ENCODE data around the gene AJUBA. TPM values are rescaled to one million over a fixed set of nuclear protein-coding genes. Genes with fewer than 3 reads are reported as not detected.
"Not testable (repeated sequence)": the region's sequence is repeated elsewhere in the genome, so short reads cannot be mapped to it uniquely, and the experiment has no call there.

Gene AJUBA
- total and polyA plus RNA-seq, 10 donors = 0.63 to 11.0 (median 2.7) TPM

- 88 to 93% (median 92%) methylated on average over 5 of the region's 5 CpGs for WGBS, 5 donors
- DNase-seq = no peak
- TF ChIP-seq, protein P1, sequence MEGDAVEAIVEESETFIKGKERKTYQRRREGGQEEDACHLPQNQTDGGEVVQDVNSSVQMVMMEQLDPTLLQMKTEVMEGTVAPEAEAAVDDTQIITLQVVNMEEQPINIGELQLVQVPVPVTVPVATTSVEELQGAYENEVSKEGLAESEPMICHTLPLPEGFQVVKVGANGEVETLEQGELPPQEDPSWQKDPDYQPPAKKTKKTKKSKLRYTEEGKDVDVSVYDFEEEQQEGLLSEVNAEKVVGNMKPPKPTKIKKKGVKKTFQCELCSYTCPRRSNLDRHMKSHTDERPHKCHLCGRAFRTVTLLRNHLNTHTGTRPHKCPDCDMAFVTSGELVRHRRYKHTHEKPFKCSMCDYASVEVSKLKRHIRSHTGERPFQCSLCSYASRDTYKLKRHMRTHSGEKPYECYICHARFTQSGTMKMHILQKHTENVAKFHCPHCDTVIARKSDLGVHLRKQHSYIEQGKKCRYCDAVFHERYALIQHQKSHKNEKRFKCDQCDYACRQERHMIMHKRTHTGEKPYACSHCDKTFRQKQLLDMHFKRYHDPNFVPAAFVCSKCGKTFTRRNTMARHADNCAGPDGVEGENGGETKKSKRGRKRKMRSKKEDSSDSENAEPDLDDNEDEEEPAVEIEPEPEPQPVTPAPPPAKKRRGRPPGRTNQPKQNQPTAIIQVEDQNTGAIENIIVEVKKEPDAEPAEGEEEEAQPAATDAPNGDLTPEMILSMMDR (IDR thresholded peaks at IDR 0.05 in 8 of 11, conservative IDR thresholded peaks at IDR 0.05 in 3 of 11) = no peak
- no peak for TF ChIP-seq POLR2AphosphoS5 (IDR thresholded peaks at IDR 0.05)
- no peak for TF ChIP-seq POLR2A (IDR thresholded peaks at IDR 0.05)
- peaks cover 0 to 12% (median 0%) of the 10 kb centered on the region in 6 donors for H3K36me3 ChIP-seq
- intact Hi-C loops (cut with DNase I; ENCODE audit: low total_unique reads) = no loop called here
- H3K27me3 ChIP-seq (replicated peaks in 1 of 7) = no peaks in the 10 kb centered on the region
- no peak overlapping the region for H3K27ac ChIP-seq
- H3K4me1 ChIP-seq = no peaks in the 10 kb centered on the region
- no peak overlapping the region for H3K4me3 ChIP-seq
- no peaks in the 10 kb centered on the region for H3K9me3 ChIP-seq
These were observed 34.7 kb upstream of the AJUBA start for GRCh38 chr14:23017091-23017490.

- Histone ChIP-seq H3K36me3 (peaks cover 0 to 2% (median 0%) of the 10 kb centered on the region in 6 donors), H3K4me3 (no peak overlapping the region), H3K4me1 (peaks cover 0 to 1% (median under 1%) of the 10 kb centered on the region in 6 donors), H3K9me3 (no peaks in the 10 kb centered on the region), H3K27ac (no peak overlapping the region), H3K27me3 (replicated peaks in 1 of 7) (no peaks in the 10 kb centered on the region)
- WGBS, 5 donors = 54 to 65% (median 62%) methylated on average over 4 of the region's 4 CpGs
- no peak for DNase-seq
- intact Hi-C loops (cut with DNase I; ENCODE audit: low total_unique reads) = no loop called here
- no peak for TF ChIP-seq POLR2AphosphoS5 (IDR thresholded peaks at IDR 0.05)
These were observed 33.3 kb upstream of the AJUBA start for GRCh38 chr14:23015618-23016017.

DNA sequence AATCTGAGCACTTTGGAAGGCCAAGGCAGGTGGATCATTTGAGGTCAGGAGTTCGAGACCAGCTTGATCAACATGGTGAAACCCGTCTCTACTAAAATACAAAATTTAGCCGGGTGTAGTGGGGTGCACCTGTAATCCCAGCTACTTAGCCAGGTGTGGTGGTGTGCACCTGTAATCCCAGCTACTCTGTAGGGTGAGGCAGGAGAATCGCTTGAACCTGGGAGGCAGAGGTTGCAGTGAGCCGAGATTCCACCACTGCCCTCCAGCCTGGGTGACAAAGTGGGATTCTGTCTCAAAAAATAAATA is 31.4 kb upstream of the AJUBA start:
- DNase-seq; H3K4me3 ChIP-seq; H3K27me3 ChIP-seq (replicated peaks in 1 of 7); H3K27ac ChIP-seq; H3K36me3 ChIP-seq; intact Hi-C loops (cut with DNase I; ENCODE audit: low total_unique reads); H3K9me3 ChIP-seq: not testable (repeated sequence)
- H3K4me1 ChIP-seq = peaks cover 2 to 18% (median 13%) of the 10 kb centered on the region in 6 donors
- 87 to 98% (median 95%) methylated on average over 5 of the region's 5 CpGs for WGBS, 5 donors

DNA sequence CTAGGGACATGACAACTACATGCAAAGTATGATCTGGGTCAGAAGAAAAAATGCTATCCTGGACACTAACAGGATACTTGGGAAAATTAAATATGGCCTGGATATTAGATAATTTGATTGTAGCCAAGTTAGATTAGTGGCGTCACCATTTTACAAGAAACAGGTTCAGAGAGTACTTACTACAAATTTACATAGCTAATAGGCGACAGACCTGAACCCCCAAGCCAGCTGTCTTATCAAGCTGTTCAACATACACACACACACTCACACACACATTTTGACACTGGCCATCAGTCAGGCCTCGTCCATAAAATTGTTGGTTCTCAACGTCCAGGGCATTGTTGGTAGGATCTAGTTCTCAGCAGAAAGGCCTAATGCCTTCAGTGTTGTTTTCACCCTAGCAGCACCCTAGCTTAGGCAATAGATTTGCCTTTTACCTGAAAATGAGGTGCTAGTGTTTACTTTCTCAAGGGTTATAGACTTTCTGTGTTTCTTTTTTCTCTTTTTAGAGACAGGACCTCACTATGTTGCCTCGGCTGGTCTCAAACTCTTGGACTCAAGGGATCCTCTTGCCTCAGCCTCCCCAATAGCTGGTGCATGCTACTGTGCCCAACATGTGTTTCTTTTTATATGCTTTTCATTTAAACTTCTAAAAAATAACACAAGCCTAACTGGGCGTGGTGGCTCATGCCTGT is 30.9 kb upstream of the AJUBA start:
- Histone ChIP-seq H3K4me3 (no peak overlapping the region), H3K9me3 (no peaks in the 10 kb centered on the region), H3K4me1 (peaks cover 7 to 23% (median 18%) of the 10 kb centered on the region in 6 donors), H3K27ac (no peak overlapping the region), H3K27me3 (replicated peaks in 1 of 7) (no peaks in the 10 kb centered on the region), H3K36me3 (no peaks in the 10 kb centered on the region)
- TF ChIP-seq, protein P1 (IDR thresholded peaks at IDR 0.05 in 8 of 11, conservative IDR thresholded peaks at IDR 0.05 in 3 of 11) = no peak
- no peak for TF ChIP-seq POLR2A (IDR thresholded peaks at IDR 0.05)
- TF ChIP-seq POLR2AphosphoS5 (IDR thresholded peaks at IDR 0.05) = no peak
- no peak for DNase-seq
- intact Hi-C loops (cut with DNase I; ENCODE audit: low total_unique reads) = no loop called here
- 74 to 94% (median 86%) methylated on average over 6 of the region's 6 CpGs for WGBS, 5 donors

- Histone ChIP-seq H3K36me3 (no peaks in the 10 kb centered on the region), H3K4me3 (peak within 1 kb of the TSS; percentile 38 to 80 (median 51)), H3K27ac (peak within 1 kb of the TSS; percentile 69 to 96 (median 90)), H3K4me1 (peaks cover 16 to 47% (median 36%) of the 10 kb centered on the region in 6 donors), H3K27me3 (replicated peaks in 1 of 7) (no peaks in the 10 kb centered on the region), H3K9me3 (no peaks in the 10 kb centered on the region)
- TF ChIP-seq, protein P1 (IDR thresholded peaks at IDR 0.05 in 8 of 11, conservative IDR thresholded peaks at IDR 0.05 in 3 of 11) = peak in 1 of 11 experiments; percentile 4
- TF ChIP-seq POLR2AphosphoS5 (IDR thresholded peaks at IDR 0.05) (peak; percentile 48 to 70 (median 70)), POLR2A (IDR thresholded peaks at IDR 0.05) (no peak)
- intact Hi-C loops (cut with DNase I; ENCODE audit: low total_unique reads) = no loop called here
- 2 to 5% (median 3%) methylated on average over 40 of the region's 40 CpGs for WGBS, 5 donors
- peak; percentile 95 for DNase-seq
These were observed 27.8 kb upstream of the AJUBA start, which contains the start of gene C14orf93 for GRCh38 chr14:23009939-23010726. Gene C14orf93, minus strand, starts transcription at chr14:23010143. Its CDS starts 11,120 bp downstream, at chr14:22999023.

Data from spleen (tissue), 11 donors.